Liver (tissue), 9 donors: Measurements from ENCODE around the gene BCL7C. TPM values are rescaled to one million over a fixed set of nuclear protein-coding genes. Genes with fewer than 3 reads are reported as not detected.

Experiments
- DNase-seq: peaks from one replicate; pipeline ENCODE4 v3.0.0-alpha.2; 2017; ENCODE audit warnings: low spot score
- H3K27ac ChIP-seq, 2 donors: one replicate each; pipeline ENCODE4 v1.7.0; 2013; ENCODE audit warnings: inconsistent platforms in 2 of 2, low read length in 2 of 2, control low read depth in 1 of 2, low read depth in 1 of 2, mild to moderate bottlenecking in 1 of 2
- H3K27me3 ChIP-seq, 4 donors: one replicate each; pipeline versions ENCODE4 v1.6.1 to v1.7.0; 2013; ENCODE audit warnings: low read length in 3 of 4, inconsistent platforms in 1 of 4, mild to moderate bottlenecking in 1 of 4, moderate library complexity in 1 of 4; ENCODE audit not compliant: control insufficient read depth in 4 of 4, insufficient read depth in 4 of 4
- H3K36me3 ChIP-seq, 4 donors: one replicate each; pipeline versions ENCODE4 v1.6.1 to v1.7.0; 2013; ENCODE audit warnings: low read length in 3 of 4, mild to moderate bottlenecking in 3 of 4, low read depth in 1 of 4, moderate library complexity in 1 of 4; ENCODE audit not compliant: control insufficient read depth in 4 of 4, insufficient read depth in 3 of 4
- H3K4me1 ChIP-seq, 4 donors: one replicate each; pipeline versions ENCODE4 v1.6.1 to v1.7.0; 2013; ENCODE audit warnings: low read length in 3 of 4, mild to moderate bottlenecking in 3 of 4, moderate library complexity in 1 of 4; ENCODE audit not compliant: control insufficient read depth in 4 of 4, insufficient read depth in 4 of 4
- H3K4me3 ChIP-seq, 3 donors: one replicate each; pipeline versions ENCODE4 v1.6.1 to v1.7.0; 2013; ENCODE audit warnings: low read length in 3 of 3, control low read depth in 1 of 3, low read depth in 1 of 3, mild to moderate bottlenecking in 1 of 3
- H3K9ac ChIP-seq, 2 donors: one replicate each; pipeline ENCODE4 v1.7.0; 2013; ENCODE audit warnings: low read length in 2 of 2, mild to moderate bottlenecking in 2 of 2, moderate library complexity in 2 of 2, control low read depth in 1 of 2, low read depth in 1 of 2
- H3K9me3 ChIP-seq, 4 donors: one replicate each; pipeline versions ENCODE4 v1.6.1 to v1.7.0; 2013; ENCODE audit warnings: low read length in 3 of 4; ENCODE audit not compliant: control insufficient read depth in 4 of 4
- ATF3 ChIP-seq: IDR thresholded peaks from 2 replicates; pipeline ENCODE4 v1.6.1; 2016; ENCODE audit warnings: antibody characterized with exemption
- CTCF ChIP-seq: fragments of 150-350 bp; IDR thresholded peaks from 2 replicates; pipeline ENCODE4 v1.5.1; 2017; ENCODE audit warnings: improper control_type of control experiment, low read depth, low read length; ENCODE audit not compliant: missing input control
- EGR1 ChIP-seq, 2 donors: IDR thresholded peaks; 2 replicates each; pipeline ENCODE4 v1.6.1; 2016 to 2018; ENCODE audit warnings: antibody characterized with exemption in 2 of 2, low read depth in 2 of 2
- FOXA1 ChIP-seq: IDR thresholded peaks from 2 replicates; pipeline ENCODE4 v1.6.1; 2016; ENCODE audit warnings: antibody characterized with exemption
- FOXA2 ChIP-seq: IDR thresholded peaks from 2 replicates; pipeline ENCODE4 v1.6.1; 2016; ENCODE audit warnings: antibody characterized with exemption
- GABPA ChIP-seq, 2 donors: IDR thresholded peaks in 1 of 2; conservative IDR thresholded peaks in 1 of 2; 2 replicates each; pipeline ENCODE4 v1.6.1; 2016; ENCODE audit warnings: antibody characterized with exemption in 2 of 2, mild to moderate bottlenecking in 1 of 2, moderate library complexity in 1 of 2
- HNF4A ChIP-seq, 2 donors: conservative IDR thresholded peaks; 2 replicates each; pipeline ENCODE4 v1.6.1; 2016; ENCODE audit warnings: antibody characterized with exemption in 2 of 2, mild to moderate bottlenecking in 2 of 2
- HNF4G ChIP-seq: IDR thresholded peaks from 2 replicates; pipeline ENCODE4 v1.6.1; 2016; ENCODE audit warnings: antibody characterized with exemption
- MAX ChIP-seq: IDR thresholded peaks from 2 replicates; pipeline ENCODE4 v1.6.1; 2016; ENCODE audit warnings: antibody characterized with exemption
- NR2F2 ChIP-seq: IDR thresholded peaks from 2 replicates; pipeline ENCODE4 v1.6.1; 2016; ENCODE audit warnings: antibody characterized with exemption
- RAD21 ChIP-seq, 2 donors: IDR thresholded peaks; 2 replicates each; pipeline ENCODE4 v1.6.1; 2016; ENCODE audit warnings: antibody characterized with exemption in 2 of 2, mild to moderate bottlenecking in 2 of 2
- REST ChIP-seq: IDR thresholded peaks from 2 replicates; pipeline ENCODE4 v1.6.1; 2016; ENCODE audit warnings: antibody characterized with exemption, mild to moderate bottlenecking
- RXRA ChIP-seq, 2 donors: IDR thresholded peaks; 2 replicates each; pipeline ENCODE4 v1.6.1; 2017 to 2018; ENCODE audit warnings: antibody characterized with exemption in 2 of 2, mild to moderate bottlenecking in 1 of 2
- SP1 ChIP-seq: IDR thresholded peaks from 2 replicates; pipeline ENCODE4 v1.6.1; 2018; ENCODE audit warnings: antibody characterized with exemption, mild to moderate bottlenecking
- TAF1 ChIP-seq: conservative IDR thresholded peaks from 2 replicates; pipeline ENCODE4 v1.6.1; 2016; ENCODE audit warnings: antibody characterized with exemption, mild to moderate bottlenecking
- YY1 ChIP-seq: IDR thresholded peaks from 2 replicates; pipeline ENCODE4 v1.6.1; 2016; ENCODE audit warnings: antibody characterized with exemption, mild to moderate bottlenecking
- ZBTB33 ChIP-seq: IDR thresholded peaks from 2 replicates; pipeline ENCODE4 v1.6.1; 2016; ENCODE audit warnings: antibody characterized with exemption
- WGBS: extraction: QIAGEN DNeasy Blood & Tissue Kit; methylation state at CpG from one replicate; pipeline ENCODE4 v1.1.7; 2013; 5-methylcytosine and 5-hydroxymethylcytosine counted together
- polyA plus RNA-seq, 2 donors: library from polyadenylated mRNA; stranded (reverse) in 1 of 2; unstranded in 1 of 2; fragments of 200-250 nt in 1 of 2; fragments of >200 nt in 1 of 2; fragmentation: Nextera tagmentation in 1 of 2; extraction: Ambion mirVana in 1 of 2; gene quantifications; one replicate each; pipeline versions ENCODE4 v1.2.1 to v1.2.3, GENCODE V29; 2013 to 2015
- total RNA-seq, 2 donors: library from RNA; depleted of rRNA; stranded (reverse); fragments of >200 nt; gene quantifications; one replicate each; pipeline ENCODE4 v1.2.3, GENCODE V29; 2014
- donor health status: healthy.
- donor health status: healthy.
- donor health status: healthy.
- donor health status: healthy.
- donor health status: healthy.

Gene BCL7C
- total and polyA plus RNA-seq, 4 donors = 3.4 to 7.1 (median 5.5) TPM

GRCh38 chr16:30926937-30927788 lies 33.3 kb upstream of the BCL7C start:
- H3K4me3 ChIP-seq = no peak overlapping the region
- peaks cover under 1 to 10% (median 4%) of the 10 kb centered on the region in 4 donors for H3K36me3 ChIP-seq
- no peak for DNase-seq
- H3K27ac ChIP-seq = no peak overlapping the region
- TF ChIP-seq FOXA2 = no peak
- no peak for TF ChIP-seq RXRA (IDR thresholded peaks at IDR 0.05)
- no peak for TF ChIP-seq MAX
- no peak for TF ChIP-seq EGR1 (IDR thresholded peaks at IDR 0.05; ENCODE audit: low read depth in 2 of 2)
- no peak for TF ChIP-seq HNF4A (conservative IDR thresholded peaks at IDR 0.05)
- TF ChIP-seq GABPA (IDR thresholded peaks at IDR 0.05 in 1 of 2, conservative IDR thresholded peaks at IDR 0.05 in 1 of 2) = no peak
- TF ChIP-seq ZBTB33 = no peak
- no peak for TF ChIP-seq YY1
- no peak for TF ChIP-seq REST
- TF ChIP-seq CTCF = no peak
- H3K9ac ChIP-seq = no peak overlapping the region
- H3K27me3 ChIP-seq = no peaks in the 10 kb centered on the region
- 95% methylated on average over 22 of the region's 22 CpGs for WGBS
- H3K9me3 ChIP-seq = no peaks in the 10 kb centered on the region
- peaks cover 0 to 2% (median under 1%) of the 10 kb centered on the region in 4 donors for H3K4me1 ChIP-seq

GRCh38 chr16:30925995-30926811 lies 32.3 kb upstream of the BCL7C start:
- Histone ChIP-seq H3K36me3 (peaks cover 0 to 7% (median 4%) of the 10 kb centered on the region in 4 donors), H3K9me3 (no peaks in the 10 kb centered on the region), H3K4me3 (no peak overlapping the region), H3K27ac (no peak overlapping the region), H3K27me3 (no peaks in the 10 kb centered on the region), H3K9ac (no peak overlapping the region), H3K4me1 (peaks cover 4 to 9% (median 8%) of the 10 kb centered on the region in 4 donors)
- DNase-seq = no peak
- WGBS = 75% methylated on average over 10 of the region's 10 CpGs
- no peak for TF ChIP-seq GABPA (IDR thresholded peaks at IDR 0.05 in 1 of 2, conservative IDR thresholded peaks at IDR 0.05 in 1 of 2)
- TF ChIP-seq ATF3 = no peak
- no peak for TF ChIP-seq SP1
- no peak for TF ChIP-seq FOXA2
- no peak for TF ChIP-seq FOXA1
- no peak for TF ChIP-seq EGR1 (IDR thresholded peaks at IDR 0.05; ENCODE audit: low read depth in 2 of 2)
- no peak for TF ChIP-seq TAF1
- no peak for TF ChIP-seq NR2F2
- TF ChIP-seq HNF4G = no peak
- no peak for TF ChIP-seq MAX
- TF ChIP-seq RAD21 (IDR thresholded peaks at IDR 0.05) = no peak
- TF ChIP-seq HNF4A (conservative IDR thresholded peaks at IDR 0.05) = no peak
